Measurements from ENCODE around the gene STKLD1.

STKLD1 gene

GRCh38 chr9:133355881-133356357 lies 20.2 kb upstream of the STKLD1 start:
- Histone ChIP-seq H3K27me3 (replicated peaks; ENCODE audit: insufficient read depth, low read length) (no peaks in the 10 kb centered on the region), H3K4me2 (ENCODE audit: low read depth, low read length) (peak overlapping the region; percentile 81), H3K9ac (ENCODE audit: low read length) (peak overlapping the region; percentile 80), H3K27ac (ENCODE audit: low read length) (peak overlapping the region; percentile 46), H3K9me3 (replicated peaks; ENCODE audit: insufficient read depth, low read length) (no peaks in the 10 kb centered on the region), H3K9me2 (replicated peaks; ENCODE audit: insufficient read depth, low read length) (no peaks in the 10 kb centered on the region), H2AFZ (ENCODE audit: low read length) (0 out of 2 replicates have a peak overlapping the region, but pooled peaks have one; percentile 42), H3K79me2 (ENCODE audit: low read length) (peaks cover 49% of the 10 kb centered on the region), H3K36me3 (replicated peaks; ENCODE audit: insufficient read depth, low read length) (peaks cover 2% of the 10 kb centered on the region), H3K4me1 (ENCODE audit: low read length) (peaks cover 8% of the 10 kb centered on the region; the same call in 1 of the 2 replicates), H4K20me1 (ENCODE audit: insufficient read depth, low read length) (peaks cover 8% of the 10 kb centered on the region; the same call in 1 of the 2 replicates), H3K4me3 (ENCODE audit: low read length) (peak overlapping the region; percentile 93), H3F3A (ENCODE audit: insufficient read depth, low read length) (peaks cover 40% of the 10 kb centered on the region)
- DNase-seq: peak; percentile 29
- TF ChIP-seq CTCF (IDR thresholded peaks at IDR 0.05; ENCODE audit: low read length) (no peak), EZH2phosphoT487 (IDR thresholded peaks at IDR 0.05; ENCODE audit: low read length) (no peak), EZH2 (optimal IDR thresholded peaks at IDR 0.05; ENCODE audit: low read depth, low read length) (no peak)

- no peaks in the 10 kb centered on the region; the same call in 1 of the 2 replicates for H3K36me3 ChIP-seq (replicated peaks; ENCODE audit: insufficient read depth, low read length)
- peak; percentile 31 for TF ChIP-seq CTCF (IDR thresholded peaks at IDR 0.05; ENCODE audit: low read length)
- TF ChIP-seq EZH2 (optimal IDR thresholded peaks at IDR 0.05; ENCODE audit: low read depth, low read length): no peak
- peak within 1 kb of the TSS; percentile 46 for H3K27ac ChIP-seq (ENCODE audit: low read length)
- DNase-seq: peak; percentile 89
- peak within 1 kb of the TSS; percentile 98 for H3K4me2 ChIP-seq (ENCODE audit: low read depth, low read length)
- peak within 1 kb of the TSS; percentile 93 for H3K4me3 ChIP-seq (ENCODE audit: low read length)
- H3K27me3 ChIP-seq (replicated peaks; ENCODE audit: insufficient read depth, low read length): no peaks in the 10 kb centered on the region
- H4K20me1 ChIP-seq (ENCODE audit: insufficient read depth, low read length): peaks cover 11% of the 10 kb centered on the region; the same call in 1 of the 2 replicates
- H3K79me2 ChIP-seq (ENCODE audit: low read length): peaks cover 48% of the 10 kb centered on the region
- H3K9me3 ChIP-seq (replicated peaks; ENCODE audit: insufficient read depth, low read length): no peaks in the 10 kb centered on the region
- peaks cover 8% of the 10 kb centered on the region; the same call in 1 of the 2 replicates for H3K4me1 ChIP-seq (ENCODE audit: low read length)
- H3K9ac ChIP-seq (ENCODE audit: low read length): peak within 1 kb of the TSS; percentile 80
- H3F3A ChIP-seq (ENCODE audit: insufficient read depth, low read length): peaks cover 34% of the 10 kb centered on the region
- H2AFZ ChIP-seq (ENCODE audit: low read length): peak within 1 kb of the TSS; percentile 80; the same call in 1 of the 2 replicates
- H3K9me2 ChIP-seq (replicated peaks; ENCODE audit: insufficient read depth, low read length): no peaks in the 10 kb centered on the region
These were observed 19.6 kb upstream of the STKLD1 start, which contains the start of the genes SURF1 and SURF2 for GRCh38 chr9:133356391-133357091. SURF1 (minus strand) TSS chr9:133356487; CDS start chr9:133356453, 34 bp downstream. SURF2 (plus strand) TSS chr9:133356550; CDS start chr9:133356593, 43 bp downstream.

- Histone ChIP-seq H2AFZ (ENCODE audit: low read length) (no peak overlapping the region), H3K27ac (ENCODE audit: low read length) (no peak overlapping the region), H3K9me3 (replicated peaks; ENCODE audit: insufficient read depth, low read length) (no peaks in the 10 kb centered on the region), H3F3A (ENCODE audit: insufficient read depth, low read length) (peaks cover 24% of the 10 kb centered on the region), H3K9ac (ENCODE audit: low read length) (no peak overlapping the region), H3K9me2 (replicated peaks; ENCODE audit: insufficient read depth, low read length) (no peaks in the 10 kb centered on the region), H3K36me3 (replicated peaks; ENCODE audit: insufficient read depth, low read length) (no peaks in the 10 kb centered on the region), H3K4me2 (ENCODE audit: low read depth, low read length) (peak overlapping the region; percentile 98; the same call in 1 of the 2 replicates), H3K4me3 (ENCODE audit: low read length) (peak overlapping the region; percentile 74; the same call in 1 of the 2 replicates), H4K20me1 (ENCODE audit: insufficient read depth, low read length) (0 out of 2 replicates have a peak, but pooled peaks cover 8% of the 10 kb centered on the region), H3K79me2 (ENCODE audit: low read length) (peaks cover 54% of the 10 kb centered on the region), H3K27me3 (replicated peaks; ENCODE audit: insufficient read depth, low read length) (no peaks in the 10 kb centered on the region), H3K4me1 (ENCODE audit: low read length) (peaks cover 8% of the 10 kb centered on the region; the same call in 1 of the 2 replicates)
- TF ChIP-seq EZH2 (optimal IDR thresholded peaks at IDR 0.05; ENCODE audit: low read depth, low read length) (no peak), CTCF (IDR thresholded peaks at IDR 0.05; ENCODE audit: low read length) (no peak), EZH2phosphoT487 (IDR thresholded peaks at IDR 0.05; ENCODE audit: low read length) (no peak)
- no peak for DNase-seq
These were observed 18.5 kb upstream of the STKLD1 start for GRCh38 chr9:133357656-133358055.

Measured in MM.1S (cell line).